ENCODE measurements around the gene SYCN. TPM values are rescaled to one million over a fixed set of nuclear protein-coding genes. Genes with fewer than 3 reads are reported as not detected.

The SYCN gene
- total and polyA plus RNA-seq, 2 of the 8 experiments (the other 6 are each of a cell fraction or from before 2014, with no cell fraction given) = not detected

DNA sequence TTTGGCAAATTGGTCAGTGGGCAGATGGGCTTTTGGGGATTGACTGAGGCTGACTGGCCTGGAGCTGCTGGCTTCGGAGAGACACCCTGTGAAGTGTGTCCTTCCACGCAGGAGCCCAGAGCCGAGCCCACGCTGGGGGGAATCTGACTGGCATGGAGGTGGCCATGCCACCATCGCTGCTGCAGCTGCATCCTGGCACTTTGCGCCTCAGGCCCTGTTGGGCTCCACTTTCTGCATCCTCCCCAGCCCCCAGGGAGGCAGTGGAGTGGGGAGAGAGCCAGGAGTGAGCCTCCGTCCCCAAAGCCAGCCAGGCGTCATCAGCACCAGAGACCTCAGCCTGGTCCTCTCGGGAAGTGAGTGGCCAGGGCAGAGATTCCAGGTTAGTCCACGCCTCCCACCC, 24.3 kb downstream of the SYCN start:
- Histone ChIP-seq H2BK120ac (replicated peaks; ENCODE audit: low read depth, low read length) (no peak overlapping the region), H3K27ac (ENCODE audit: low read depth, low read length) (no peak overlapping the region), H3K36me3 (ENCODE audit: control insufficient read depth in 2 of 4, insufficient read depth in 4 of 4, low read length in 3 of 4) (peaks cover 0 to 19% (median 7%) of the 10 kb centered on the region in 4 experiments; a peak in 3 of 8 replicates), H3K56ac (replicated peaks; ENCODE audit: insufficient read length, low read depth, low read length) (no peak overlapping the region), H3K79me2 (ENCODE audit: control insufficient read depth in 1 of 2, insufficient read depth in 2 of 2, low read length in 2 of 2) (no peaks in the 10 kb centered on the region), H2BK12ac (ENCODE audit: low read depth, low read length) (no peak overlapping the region), H3K9ac (replicated peaks in 1 of 4; ENCODE audit: extremely low read depth in 1 of 4, low read depth in 3 of 4, low read length in 3 of 4) (no peak overlapping the region), H3K9me3 (ENCODE audit: insufficient read depth in 2 of 2, low read depth in 1 of 2, low read length in 1 of 2) (no peaks in the 10 kb centered on the region), H3K4me1 (replicated peaks in 1 of 4; ENCODE audit: control insufficient read depth in 3 of 4, insufficient read depth in 4 of 4, low read length in 3 of 4) (no peaks in the 10 kb centered on the region), H3K18ac (ENCODE audit: extremely low read depth, low read length) (no peak overlapping the region), H4K8ac (ENCODE audit: extremely low read depth, insufficient read depth, low read length) (peak overlapping the region; percentile 57; the same call in 1 of the 2 replicates), H4K20me1 (replicated peaks in 1 of 2; ENCODE audit: control insufficient read depth in 1 of 2, insufficient read depth in 2 of 2, low read length in 2 of 2) (peaks cover 0 to 2% of the 10 kb centered on the region in 2 experiments), H2BK20ac (ENCODE audit: low read length) (no peak overlapping the region), H3K4ac (replicated peaks; ENCODE audit: insufficient read length, low read depth, low read length) (no peak overlapping the region), H3K14ac (ENCODE audit: insufficient read length) (no peak overlapping the region), H2AK5ac (ENCODE audit: low read depth, low read length) (no peak overlapping the region), H3K23me2 (ENCODE audit: low read depth, low read length) (no peaks in the 10 kb centered on the region), H3K23ac (ENCODE audit: insufficient read length) (no peak overlapping the region), H3K27me3 (replicated peaks in 1 of 4; ENCODE audit: control insufficient read depth in 3 of 4, extremely low read depth in 1 of 4, insufficient read depth in 3 of 4, low read length in 3 of 4) (no peaks in the 10 kb centered on the region), H3K4me2 (ENCODE audit: insufficient read depth in 1 of 2, low read depth in 2 of 2, low read length in 2 of 2) (no peak overlapping the region), H2BK15ac (ENCODE audit: low read length) (no peak overlapping the region), H2AFZ (ENCODE audit: low read length) (no peak overlapping the region), H2BK5ac (ENCODE audit: low read depth, low read length) (no peak overlapping the region), H4K91ac (replicated peaks; ENCODE audit: insufficient read length, low read length) (no peak overlapping the region), H3K79me1 (ENCODE audit: low read depth, low read length) (no peaks in the 10 kb centered on the region), H3K4me3 (ENCODE audit: extremely low read depth in 1 of 4, insufficient read depth in 2 of 4, low read depth in 3 of 4, low read length in 4 of 4) (no peak overlapping the region), H4K5ac (ENCODE audit: insufficient read length, low read depth, low read length) (no peak overlapping the region)
- FAIRE-seq (no peak), DNase-seq (ENCODE audit: low read depth in 1 of 2, low spot score in 2 of 2) (no peak)
- CTCF ChIA-PET (ENCODE audit: partially characterized antibody) = interaction anchor here (0.8 to 1.8 kb wide), 5 partner anchors 9 to 231 kb away, joined by 3 to 6 read pairs (median 4); no protein-coding TSS in a partner anchor
- POLR2A ChIA-PET (ENCODE audit: partially characterized antibody) = interaction anchor here (0.6 to 1.7 kb wide), 2 partner anchors 33 to 828 kb away, joined by 3 to 7 read pairs; no protein-coding TSS in a partner anchor
- 92% methylated on average over 10 of the region's 10 CpGs; no CpG with 5 or more reads in 1 of the 2 experiments for WGBS, 2 experiments (ENCODE audit: extremely low coverage in 1 of 2, insufficient coverage in 1 of 2, insufficient read length in 1 of 2, insufficient replicate concordance in 2 of 2, low coverage in 1 of 2, low lambda C conversion rate in 2 of 2, missing lambda C conversion rate in 1 of 2)
- TF ChIP-seq EP300 (IDR thresholded peaks at IDR 0.05; ENCODE audit: borderline replicate concordance in 1 of 2, low read depth in 2 of 2, low read length in 2 of 2) (no peak), CREB1 (IDR thresholded peaks at IDR 0.05) (no peak), POLR2AphosphoS5 (IDR thresholded peaks at IDR 0.05; ENCODE audit: low read depth, low read length) (no peak), ZNF274 (IDR thresholded peaks at IDR 0.05; ENCODE audit: borderline replicate concordance, extremely low read depth, low read length) (no peak), SIX5 (IDR thresholded peaks at IDR 0.05; ENCODE audit: low read depth, low read length) (no peak), YY1 (IDR thresholded peaks at IDR 0.05; ENCODE audit: low read depth, low read length) (no peak), SIRT6 (IDR thresholded peaks at IDR 0.05; ENCODE audit: low read length) (no peak), TCF12 (IDR thresholded peaks at IDR 0.05; ENCODE audit: low read depth, low read length) (no peak), SP1 (IDR thresholded peaks at IDR 0.05; ENCODE audit: low read depth, low read length) (no peak), JUND (IDR thresholded peaks at IDR 0.05; ENCODE audit: low read length) (no peak), SRF (IDR thresholded peaks at IDR 0.05; ENCODE audit: low read depth, low read length) (no peak), CEBPB (IDR thresholded peaks at IDR 0.05; ENCODE audit: low read depth, low read length) (no peak)
- TF ChIP-seq, protein P1, sequence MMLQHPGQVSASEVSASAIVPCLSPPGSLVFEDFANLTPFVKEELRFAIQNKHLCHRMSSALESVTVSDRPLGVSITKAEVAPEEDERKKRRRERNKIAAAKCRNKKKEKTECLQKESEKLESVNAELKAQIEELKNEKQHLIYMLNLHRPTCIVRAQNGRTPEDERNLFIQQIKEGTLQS (IDR thresholded peaks at IDR 0.05; ENCODE audit: insufficient read depth, low read depth, low read length) = no peak
- TF ChIP-seq, protein P2, sequence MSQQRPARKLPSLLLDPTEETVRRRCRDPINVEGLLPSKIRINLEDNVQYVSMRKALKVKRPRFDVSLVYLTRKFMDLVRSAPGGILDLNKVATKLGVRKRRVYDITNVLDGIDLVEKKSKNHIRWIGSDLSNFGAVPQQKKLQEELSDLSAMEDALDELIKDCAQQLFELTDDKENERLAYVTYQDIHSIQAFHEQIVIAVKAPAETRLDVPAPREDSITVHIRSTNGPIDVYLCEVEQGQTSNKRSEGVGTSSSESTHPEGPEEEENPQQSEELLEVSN (IDR thresholded peaks at IDR 0.05) = no peak

All from H1 (cell line).